ENCODE results near the gene ROBO1. TPM values are rescaled to one million over a fixed set of nuclear protein-coding genes. Genes with fewer than 3 reads are reported as not detected.

Gene ROBO1
- total and polyA plus RNA-seq, 2 of the 8 experiments (the other 6 are each of a cell fraction or from before 2014, with no cell fraction given) = 51.4 to 91.0 TPM

DNA sequence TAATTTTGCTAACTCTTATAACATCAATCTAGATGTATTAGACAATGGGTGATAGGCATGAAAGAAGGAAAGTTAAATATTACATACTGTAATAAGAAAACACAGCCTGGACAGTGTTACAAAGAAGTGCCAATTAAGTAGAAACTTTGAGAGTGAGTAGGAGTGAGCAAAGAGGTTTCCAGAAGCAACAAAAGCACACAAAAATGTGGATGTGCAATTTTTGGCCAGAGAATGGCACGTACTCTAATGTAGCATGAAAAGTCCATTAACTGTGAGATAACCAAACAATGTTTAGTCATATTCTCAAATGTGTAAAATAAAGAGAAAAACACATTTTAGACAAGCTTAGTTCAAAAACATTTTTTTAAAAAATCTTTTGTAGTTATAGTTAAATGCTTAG, 567.3 kb downstream of the ROBO1 start:
- no peak overlapping the region for H2BK5ac ChIP-seq (ENCODE audit: low read depth, low read length)
- no peak overlapping the region for H3K27ac ChIP-seq (ENCODE audit: low read depth, low read length)
- TF ChIP-seq GTF2F1 (IDR thresholded peaks at IDR 0.05; ENCODE audit: borderline replicate concordance, low read depth, low read length) (no peak), CTBP2 (IDR thresholded peaks at IDR 0.05; ENCODE audit: borderline replicate concordance, insufficient read depth, insufficient read length, low read length) (no peak), RBBP5 (IDR thresholded peaks at IDR 0.05; ENCODE audit: borderline replicate concordance, low read depth, low read length) (no peak), MAFK (IDR thresholded peaks at IDR 0.05; ENCODE audit: low read depth, low read length) (no peak), BACH1 (IDR thresholded peaks at IDR 0.05; ENCODE audit: low read length) (no peak)

More for the DNA sequence above, 567.3 kb downstream of the ROBO1 start:
- Histone ChIP-seq H4K20me1 (replicated peaks in 1 of 2; ENCODE audit: control insufficient read depth in 1 of 2, insufficient read depth in 2 of 2, low read length in 2 of 2) (no peaks in the 10 kb centered on the region), H2AK5ac (ENCODE audit: low read depth, low read length) (no peak overlapping the region), H2BK15ac (ENCODE audit: low read length) (no peak overlapping the region), H3K9ac (replicated peaks in 1 of 4; ENCODE audit: extremely low read depth in 1 of 4, low read depth in 3 of 4, low read length in 3 of 4) (no peak overlapping the region), H3K79me1 (ENCODE audit: low read depth, low read length) (no peaks in the 10 kb centered on the region), H2BK12ac (ENCODE audit: low read depth, low read length) (no peak overlapping the region), H3K18ac (ENCODE audit: extremely low read depth, low read length) (no peak overlapping the region), H3K23ac (ENCODE audit: insufficient read length) (no peak overlapping the region), H4K8ac (ENCODE audit: extremely low read depth, insufficient read depth, low read length) (no peak overlapping the region), H3K27me3 (replicated peaks in 1 of 4; ENCODE audit: control insufficient read depth in 3 of 4, extremely low read depth in 1 of 4, insufficient read depth in 3 of 4, low read length in 3 of 4) (no peaks in the 10 kb centered on the region), H4K91ac (replicated peaks; ENCODE audit: insufficient read length, low read length) (no peak overlapping the region), H3K4ac (replicated peaks; ENCODE audit: insufficient read length, low read depth, low read length) (no peak overlapping the region), H3K79me2 (ENCODE audit: control insufficient read depth in 1 of 2, insufficient read depth in 2 of 2, low read length in 2 of 2) (no peaks in the 10 kb centered on the region), H3K56ac (replicated peaks; ENCODE audit: insufficient read length, low read depth, low read length) (no peak overlapping the region), H3K9me3 (ENCODE audit: insufficient read depth in 2 of 2, low read depth in 1 of 2, low read length in 1 of 2) (no peaks in the 10 kb centered on the region), H2BK120ac (replicated peaks; ENCODE audit: low read depth, low read length) (peak overlapping the region; percentile 64), H3K4me1 (replicated peaks in 1 of 4; ENCODE audit: control insufficient read depth in 3 of 4, insufficient read depth in 4 of 4, low read length in 3 of 4) (peaks cover 2 to 10% (median 6%) of the 10 kb centered on the region in 4 experiments; a peak in 5 of 7 replicates), H3K14ac (ENCODE audit: insufficient read length) (no peak overlapping the region), H3K23me2 (ENCODE audit: low read depth, low read length) (no peaks in the 10 kb centered on the region), H2BK20ac (ENCODE audit: low read length) (peak overlapping the region; percentile 84; the same call in 1 of the 2 replicates), H4K5ac (ENCODE audit: insufficient read length, low read depth, low read length) (peak overlapping the region; percentile 60), H2AFZ (ENCODE audit: low read length) (no peak overlapping the region), H3K4me3 (ENCODE audit: extremely low read depth in 1 of 4, insufficient read depth in 2 of 4, low read depth in 3 of 4, low read length in 4 of 4) (no peak overlapping the region), H3K36me3 (ENCODE audit: control insufficient read depth in 2 of 4, insufficient read depth in 4 of 4, low read length in 3 of 4) (no peaks in the 10 kb centered on the region), H3K4me2 (ENCODE audit: insufficient read depth in 1 of 2, low read depth in 2 of 2, low read length in 2 of 2) (no peak overlapping the region)
- DNase-seq (ENCODE audit: low read depth in 1 of 2, low spot score in 2 of 2) = no peak
- ChIA-PET CTCF (ENCODE audit: partially characterized antibody) (no interaction called here), POLR2A (ENCODE audit: partially characterized antibody) (no interaction called here)
- WGBS, 2 experiments (ENCODE audit: extremely low coverage in 1 of 2, insufficient coverage in 1 of 2, insufficient read length in 1 of 2, insufficient replicate concordance in 2 of 2, low coverage in 1 of 2, low lambda C conversion rate in 2 of 2, missing lambda C conversion rate in 1 of 2) = 86% methylated on average over 1 of the region's 1 CpG; no CpG with 5 or more reads in 1 of the 2 experiments
- FAIRE-seq = no peak
